GM19452 (cell line): ENCODE data around the gene SPTBN1.
"Not testable (repeated sequence)": the region's sequence is repeated elsewhere in the genome, so short reads cannot be mapped to it uniquely, and the experiment has no call there.

Source experiments
- ATAC-seq: cut with Tn5 transposase; IDR thresholded peaks from one replicate; pipeline ENCODE4 v1.9.1; 2021; ENCODE audit not compliant: unreplicated experiment

SPTBN1 gene

DNA sequence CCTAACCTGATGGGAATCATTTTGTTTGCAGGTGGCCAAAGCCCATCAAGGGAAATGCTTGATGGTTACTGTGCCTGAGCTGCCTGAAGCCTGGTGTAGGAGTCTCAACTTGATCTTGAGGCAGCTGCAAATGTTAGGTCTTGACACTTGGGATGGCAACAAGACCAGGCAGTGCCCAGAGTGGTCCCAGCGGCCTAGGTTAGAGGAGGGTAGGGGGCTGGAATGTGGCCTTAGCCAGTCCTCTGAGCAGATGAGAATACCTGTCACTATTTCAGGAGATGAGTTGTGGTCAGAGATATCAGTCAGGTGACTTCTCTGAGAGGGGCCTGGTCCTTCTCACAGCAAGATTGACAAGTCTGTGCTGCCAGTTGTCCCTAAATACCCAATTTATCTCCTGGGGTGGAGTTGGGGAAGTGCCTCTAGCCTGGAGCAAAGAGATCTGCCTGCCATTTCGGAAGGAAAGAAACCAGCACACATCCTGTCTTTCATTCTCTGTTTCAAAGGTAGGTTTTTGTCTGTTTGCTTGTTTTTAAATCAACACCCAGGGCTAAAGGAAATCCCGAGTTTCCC, 13.4 kb downstream of the SPTBN1 start:
- ATAC-seq, result no peak

- no peak for ATAC-seq
Observed at GRCh38 chr2:54470266-54470938, 14.3 kb downstream of the SPTBN1 start.

DNA sequence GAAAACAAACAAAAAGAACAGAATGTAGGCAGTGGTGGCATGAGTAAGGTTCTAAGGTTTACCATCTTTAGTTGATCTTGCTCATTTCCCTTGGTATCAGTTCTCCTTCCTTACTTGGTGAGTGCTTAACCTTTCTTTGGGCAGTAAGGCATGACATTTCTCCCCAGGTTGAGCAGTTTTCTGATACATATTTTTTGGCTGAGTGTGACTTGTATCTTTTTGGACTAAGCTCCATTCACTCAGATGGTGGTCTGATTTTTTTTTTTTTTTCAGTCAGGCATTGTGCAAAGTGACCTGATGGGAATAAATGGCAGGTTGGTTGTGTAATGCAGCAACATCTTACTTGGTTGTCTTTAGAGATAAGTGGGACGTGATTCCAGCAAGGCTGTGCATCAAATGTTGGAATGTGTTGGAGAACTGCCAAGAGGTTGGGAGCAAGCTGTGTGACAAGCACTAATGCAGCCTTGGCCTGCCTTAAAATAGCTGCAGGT, 15.1 kb downstream of the SPTBN1 start:
- ATAC-seq, result peak; percentile 75

DNA sequence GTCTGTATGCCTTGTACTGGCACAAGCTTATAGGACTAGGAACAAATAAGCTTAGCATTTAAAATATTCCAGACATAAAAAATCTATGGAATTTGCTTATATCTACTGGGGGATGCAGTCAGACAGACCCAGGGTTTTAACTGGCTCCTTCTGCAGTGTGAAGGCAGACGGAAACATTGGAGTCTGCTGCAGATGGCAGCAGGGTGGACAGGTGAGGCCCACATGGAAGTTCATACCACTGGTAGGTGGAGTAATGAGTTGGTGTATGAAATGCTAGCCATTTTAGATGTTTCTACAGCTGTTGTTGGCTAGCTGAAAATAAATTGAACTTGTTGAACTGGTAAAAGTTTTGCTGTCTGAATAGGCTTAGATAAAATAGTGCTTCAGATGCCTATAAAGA, 17.7 kb downstream of the SPTBN1 start:
- no peak for ATAC-seq

DNA sequence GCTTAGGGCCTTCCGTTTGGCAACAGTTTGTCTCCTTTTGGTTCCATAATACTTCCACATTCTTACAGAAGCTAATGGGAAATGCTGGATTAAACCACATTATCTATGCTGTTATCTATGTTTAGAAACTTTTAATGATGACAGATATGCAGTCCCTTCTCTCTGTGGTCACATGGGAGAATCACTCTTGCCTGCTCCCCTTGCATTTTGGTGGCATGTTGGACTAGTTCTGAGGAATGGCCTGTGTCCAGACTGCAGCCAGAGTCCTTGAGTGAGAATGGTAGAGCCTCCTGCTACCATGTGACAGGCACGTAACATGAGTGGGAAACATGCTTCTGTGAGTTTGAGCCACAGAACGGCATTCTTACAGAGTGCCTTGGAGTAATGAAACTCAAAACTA, 19.2 kb downstream of the SPTBN1 start:
- no peak for ATAC-seq

GRCh38 chr2:54475919-54476318, 19.8 kb downstream of the SPTBN1 start:
- ATAC-seq, result no peak

DNA sequence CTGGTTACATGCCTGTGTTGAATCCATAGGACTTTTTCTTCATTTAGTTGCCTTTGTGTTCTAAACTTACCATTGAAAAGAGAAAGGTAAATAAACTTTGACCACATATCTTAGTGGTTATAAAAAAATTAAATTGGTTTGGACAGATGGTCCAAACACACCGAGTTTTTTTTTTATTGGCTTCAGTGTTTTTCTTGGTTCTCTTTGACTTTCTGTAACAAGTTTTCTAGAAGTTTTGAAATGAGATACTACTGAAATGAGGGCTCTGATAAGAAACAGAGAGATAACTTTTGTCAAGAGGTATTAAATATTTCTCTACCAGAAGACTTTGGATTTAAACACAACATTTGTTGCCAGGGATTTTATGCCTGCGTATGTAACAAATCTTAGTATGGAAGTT, 20.7 kb downstream of the SPTBN1 start:
- no peak for ATAC-seq

GRCh38 chr2:54477896-54478295, 21.8 kb downstream of the SPTBN1 start:
- no peak for ATAC-seq

- ATAC-seq, result no peak
Observed at GRCh38 chr2:54478899-54479298, 22.8 kb downstream of the SPTBN1 start.

DNA sequence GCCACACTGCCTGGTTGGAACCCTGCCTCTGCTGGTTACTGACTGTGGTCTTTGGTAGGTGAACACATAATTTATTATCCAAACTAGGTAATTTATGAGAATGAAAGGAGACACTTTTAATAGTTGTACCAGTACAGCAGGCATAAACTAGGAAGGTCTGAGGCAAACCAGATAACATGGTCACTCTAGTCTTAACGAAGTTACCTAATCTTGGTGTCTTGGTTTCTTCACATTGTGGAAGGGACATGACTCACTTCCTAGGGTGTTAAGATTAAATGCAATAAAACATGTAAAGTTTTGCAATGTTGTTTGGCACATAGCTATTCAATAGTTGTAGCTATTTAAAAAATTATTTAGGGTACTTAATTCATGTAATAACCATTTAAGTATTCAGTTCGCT, 23.3 kb downstream of the SPTBN1 start:
- ATAC-seq, result no peak

DNA sequence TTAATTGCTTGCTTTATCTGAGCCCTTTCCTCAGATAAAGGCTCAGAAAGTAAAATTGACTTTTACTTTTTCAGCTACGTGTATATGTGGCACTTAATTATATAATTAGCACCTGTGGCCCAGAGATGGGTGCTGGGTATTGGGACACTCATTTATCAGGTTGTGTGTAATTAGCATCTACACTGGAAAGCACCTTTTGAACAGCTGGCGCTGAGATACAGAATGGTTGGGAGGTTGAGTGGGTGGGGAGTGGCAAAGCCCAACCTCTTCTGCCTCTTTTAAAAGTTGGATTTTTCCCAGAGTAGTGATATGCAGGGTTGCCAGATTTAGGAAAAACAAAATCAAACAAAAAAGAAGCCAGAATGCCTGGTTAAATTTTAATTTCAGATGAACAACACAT, 23.9 kb downstream of the SPTBN1 start:
- no peak for ATAC-seq

DNA sequence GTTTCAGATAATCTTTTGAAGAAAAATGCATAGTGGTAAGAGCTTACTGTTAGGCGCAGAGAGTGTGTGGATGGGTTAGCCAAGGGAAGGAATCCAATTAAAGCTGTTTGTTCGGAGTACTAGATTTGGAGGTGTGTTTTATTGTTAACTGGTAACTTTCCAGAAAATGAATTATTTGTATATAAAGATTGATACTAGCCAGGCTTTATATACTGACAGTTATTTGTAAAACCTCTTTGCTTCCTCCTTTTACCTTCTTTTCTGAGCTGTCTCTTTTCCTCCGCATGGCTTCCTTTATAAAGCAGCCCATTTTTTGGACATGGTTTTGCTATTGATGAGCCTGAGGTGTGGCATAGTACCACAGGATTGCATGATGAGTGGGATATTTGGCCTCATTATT, 25.6 kb downstream of the SPTBN1 start:
- no peak for ATAC-seq

DNA sequence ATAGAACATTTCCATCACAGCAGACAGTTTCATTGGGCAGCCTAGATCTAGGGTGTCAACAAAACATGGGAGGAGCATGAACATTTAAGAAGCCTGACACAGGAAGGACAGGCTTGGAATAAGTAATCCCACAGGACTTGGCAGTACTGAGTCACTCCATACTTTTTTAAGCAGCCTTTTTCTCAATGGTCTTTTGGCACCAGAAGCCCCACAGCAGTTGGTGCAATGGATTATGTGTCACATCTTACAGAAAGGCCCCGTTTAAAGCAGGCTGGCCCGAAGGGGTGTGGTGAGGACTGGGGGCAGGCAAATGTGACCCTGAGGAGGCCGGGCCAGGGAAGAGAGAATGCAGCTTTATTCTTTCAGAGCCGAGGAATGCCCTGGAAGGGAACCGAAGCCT, 26.6 kb downstream of the SPTBN1 start:
- no peak for ATAC-seq

DNA sequence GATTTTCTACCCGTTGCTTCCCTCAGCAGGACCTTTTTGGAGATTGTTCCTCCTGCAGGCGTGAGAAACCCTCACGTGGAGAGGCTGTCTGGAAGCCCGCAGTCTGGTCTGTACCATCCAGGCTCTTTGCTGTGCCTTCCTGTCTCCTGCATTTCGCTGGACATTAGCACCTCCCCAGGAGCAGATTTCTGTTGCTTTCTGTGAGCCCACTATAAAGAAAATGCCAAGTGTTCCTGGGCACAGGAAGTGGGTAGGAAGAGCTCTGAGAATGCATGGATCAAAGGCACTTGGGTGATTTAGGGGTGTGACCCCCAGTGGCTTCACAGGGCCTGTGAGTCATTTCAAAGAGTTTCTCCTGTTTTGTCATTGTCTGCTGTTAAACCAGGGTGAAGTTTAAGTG, 27.3 kb downstream of the SPTBN1 start:
- ATAC-seq, result no peak

DNA sequence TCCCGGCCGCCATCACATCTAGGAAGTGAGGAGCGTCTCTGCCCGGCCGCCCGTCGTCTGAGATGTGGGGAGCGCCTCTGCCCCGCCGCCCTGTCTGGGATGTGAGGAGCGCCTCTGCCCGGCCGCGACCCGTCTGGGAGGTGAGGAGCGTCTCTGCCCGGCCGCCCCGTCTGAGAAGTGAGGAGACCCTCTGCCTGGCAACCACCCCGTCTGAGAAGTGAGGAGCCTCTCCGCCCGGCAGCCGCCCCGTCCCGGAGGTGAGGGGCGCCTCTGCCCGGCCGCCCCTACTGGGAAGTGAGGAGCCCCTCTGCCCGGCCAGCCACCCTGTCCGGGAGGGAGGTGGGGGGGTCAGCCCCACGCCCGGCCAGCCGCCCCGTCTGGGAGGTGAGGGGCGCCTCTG, 29.6 kb downstream of the SPTBN1 start:
- not testable (repeated sequence) for ATAC-seq

DNA sequence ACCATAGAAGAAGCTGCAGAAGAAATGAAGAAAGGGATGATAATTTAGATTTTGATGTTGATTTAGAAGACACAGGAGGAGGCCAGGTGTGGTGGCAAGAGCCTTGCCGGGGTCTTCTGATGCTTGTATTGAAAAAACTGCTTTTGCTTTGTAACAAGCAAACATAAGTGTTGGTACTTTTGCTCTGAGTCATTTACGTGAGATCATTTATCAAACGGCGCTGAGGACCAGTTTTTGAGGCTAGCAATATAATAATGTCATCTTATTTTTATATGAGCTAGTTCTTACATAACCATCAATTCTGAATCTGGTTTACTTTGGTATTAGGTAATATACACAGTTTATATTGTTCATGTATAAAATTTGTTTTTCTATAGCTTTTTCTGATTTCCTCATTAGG, 30.6 kb downstream of the SPTBN1 start:
- no peak for ATAC-seq

- ATAC-seq, result no peak
Observed at GRCh38 chr2:54490863-54491262, 34.7 kb downstream of the SPTBN1 start.

DNA sequence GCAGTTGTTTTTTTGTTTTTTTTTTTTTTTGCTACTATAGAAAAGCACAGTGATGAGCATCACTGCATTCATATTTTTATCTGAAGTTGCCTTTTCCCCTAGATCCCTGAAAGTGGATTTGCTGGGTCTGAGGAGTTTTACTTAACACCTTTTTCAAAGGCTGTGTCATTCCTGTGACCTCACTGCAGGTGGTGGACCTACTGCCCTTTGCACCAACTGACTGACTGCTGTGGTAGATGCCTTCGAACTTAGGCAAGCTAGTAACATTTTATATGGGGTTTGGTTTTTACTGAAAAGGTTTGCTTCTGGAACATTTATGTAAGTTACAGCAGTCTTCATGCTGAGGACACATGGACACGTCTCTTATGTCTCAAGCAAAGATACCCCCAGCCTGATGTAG, 36.2 kb downstream of the SPTBN1 start:
- ATAC-seq, result no peak

GRCh38 chr2:54494087-54494486, 38.0 kb downstream of the SPTBN1 start:
- ATAC-seq, result no peak

DNA sequence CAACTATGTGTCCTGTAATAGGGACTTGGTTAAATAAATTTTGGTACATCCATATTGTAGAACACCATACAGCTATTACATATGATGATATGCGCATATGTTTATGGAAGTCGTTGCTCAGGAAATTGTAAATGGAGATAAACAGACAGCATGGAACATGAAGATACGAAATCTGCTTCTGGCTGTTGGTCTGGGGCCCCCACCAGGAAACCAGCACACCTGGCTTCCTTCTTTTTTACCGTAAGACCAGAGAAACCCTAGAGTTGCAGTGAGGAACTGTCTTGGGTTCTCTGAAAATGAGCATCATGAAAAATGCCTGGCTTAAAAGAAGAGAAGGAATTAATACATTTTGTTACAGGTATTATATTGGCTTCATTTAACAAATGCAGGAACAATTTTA, 40.8 kb downstream of the SPTBN1 start:
- ATAC-seq, result no peak

- ATAC-seq, result no peak
Observed at GRCh38 chr2:54497763-54498680, 41.9 kb downstream of the SPTBN1 start.

- ATAC-seq, result no peak
Observed at GRCh38 chr2:54499661-54500060, 43.5 kb downstream of the SPTBN1 start.
